ENCODE data around the gene PLN. TPM values are rescaled to one million over a fixed set of nuclear protein-coding genes. Genes with fewer than 3 reads are reported as not detected.

PLN gene
- total RNA-seq: 100 to 1,000 TPM; 234 to 277 TPM
- long read RNA-seq, donor 1, transcript PLN-201 (2 exons, 2,001 nt): major isoform, 70 of 85 reads
- long read RNA-seq, donor 1, partial matches to known transcripts: 0 of 85 reads
- long read RNA-seq, donor 1, other reads (novel, unspliced or antisense): 15 of 85 reads
- long read RNA-seq, donor 2, transcript PLN-201 (2 exons, 2,001 nt): major isoform, 406 of 430 reads
- long read RNA-seq, donor 2, partial matches to known transcripts: 10 of 430 reads
- long read RNA-seq, donor 2, other reads (novel, unspliced or antisense): 14 of 430 reads

DNA sequence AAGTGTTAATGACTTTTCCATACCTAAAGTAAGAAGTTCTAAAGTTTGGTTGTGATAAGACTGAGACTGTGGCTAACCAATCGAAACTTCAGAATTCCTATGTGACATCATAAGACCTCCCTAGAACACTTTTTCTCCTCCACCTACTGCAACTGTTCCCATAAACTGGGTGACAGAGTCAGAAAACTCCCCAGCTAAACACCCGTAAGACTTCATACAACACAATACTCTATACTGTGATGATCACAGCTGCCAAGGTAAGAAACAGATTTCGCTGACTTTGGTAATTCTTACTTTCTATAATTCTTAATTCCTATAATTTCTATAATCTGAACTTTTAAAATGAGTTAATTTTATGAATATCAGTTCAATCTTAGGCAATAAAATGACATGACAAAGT is at the start of gene PLN:
TSS of gene PLN (plus strand) at position 161 of the 400 bp plus-strand sequence. CDS start 10,626 bp downstream, outside the sequence.
- intact Hi-C loops (cut with DNase I): no loop called here
- no peak for DNase-seq (ENCODE audit: low spot score)

DNA sequence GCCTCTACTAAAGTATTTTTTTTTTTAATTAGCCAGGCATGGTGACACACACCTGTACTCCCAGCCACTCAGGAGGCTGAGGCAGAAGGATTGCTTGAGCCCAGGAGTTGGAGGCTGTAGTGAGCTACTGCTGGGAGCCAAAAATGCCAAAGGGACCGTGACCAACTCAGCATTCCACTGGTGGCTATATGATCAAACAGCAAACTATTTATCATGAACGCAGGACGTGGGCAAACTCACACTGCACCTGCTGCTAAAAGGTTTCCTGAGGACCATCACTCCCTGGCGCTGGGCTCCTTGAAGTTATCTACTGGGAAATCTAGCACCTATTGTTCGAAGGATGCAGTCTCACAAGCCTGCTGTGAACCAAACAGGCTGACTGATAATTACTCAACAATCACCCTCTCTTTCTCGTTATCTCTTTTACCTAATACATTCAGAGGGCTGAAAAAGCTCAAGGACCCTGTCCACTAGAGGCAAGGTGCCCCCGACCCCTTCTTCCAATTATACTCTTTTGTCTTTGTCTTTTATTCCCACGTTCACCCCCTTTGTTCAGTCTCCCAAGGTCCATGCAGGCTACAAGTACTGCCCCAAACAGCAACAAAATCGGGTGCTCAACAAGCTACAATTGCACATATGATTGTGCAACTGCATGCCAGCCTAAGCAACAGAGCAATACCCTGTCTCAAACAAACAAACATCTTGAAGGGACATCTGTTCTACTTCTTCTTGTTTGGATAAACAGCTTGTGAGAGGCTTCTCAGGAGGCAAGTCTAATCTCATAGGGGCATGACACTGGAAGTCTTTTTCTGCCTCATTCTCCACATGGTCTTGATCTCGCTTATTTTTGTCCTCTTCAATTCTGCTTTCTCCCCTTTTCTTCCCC is 47.7 kb upstream of the PLN start:
- intact Hi-C loops (cut with DNase I): no loop called here
- no peak for DNase-seq (ENCODE audit: low spot score)

DNA sequence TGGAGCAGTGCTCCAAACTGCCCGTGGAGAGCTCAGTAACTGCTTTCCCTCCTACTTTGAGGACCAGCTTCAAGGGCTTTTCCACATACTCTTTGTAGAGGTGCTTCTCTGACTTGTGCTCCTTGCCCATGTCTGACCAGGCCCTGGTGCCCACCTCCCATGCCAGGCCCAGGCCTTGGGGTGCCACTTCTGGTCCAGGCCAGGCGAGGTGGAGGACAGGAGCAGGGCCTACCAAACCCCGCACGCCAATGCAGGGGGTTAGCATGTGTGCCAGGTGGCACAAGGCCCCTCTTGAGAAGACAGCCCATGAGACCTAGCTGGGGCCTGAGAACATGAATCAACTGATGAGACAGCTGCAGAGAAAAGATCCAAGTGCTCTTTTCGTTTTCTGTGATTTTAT is 47.0 kb upstream of the PLN start:
- intact Hi-C loops (cut with DNase I): no loop called here
- no peak for DNase-seq (ENCODE audit: low spot score)

DNA sequence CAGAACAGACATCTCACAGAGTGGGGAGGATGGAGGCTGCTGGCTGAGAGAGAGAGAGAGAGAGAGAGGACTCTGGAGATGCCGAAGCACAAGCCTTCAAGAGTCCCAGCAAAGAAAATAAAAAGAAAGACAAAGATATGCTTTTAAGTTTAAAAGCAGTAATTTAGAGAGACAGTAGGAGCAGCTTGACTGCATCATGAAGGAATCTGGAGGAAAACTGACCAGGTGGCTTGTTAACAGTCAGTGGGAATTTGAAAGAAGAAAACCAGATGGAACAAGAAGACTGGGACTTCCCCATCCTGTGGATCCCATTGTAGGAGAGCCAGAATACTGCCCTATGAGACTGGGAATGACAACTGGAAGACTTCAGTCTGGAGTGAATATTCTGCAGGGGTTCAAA is 46.3 kb upstream of the PLN start:
- DNase-seq (ENCODE audit: low spot score): no peak
- intact Hi-C loops (cut with DNase I): no loop called here

DNA sequence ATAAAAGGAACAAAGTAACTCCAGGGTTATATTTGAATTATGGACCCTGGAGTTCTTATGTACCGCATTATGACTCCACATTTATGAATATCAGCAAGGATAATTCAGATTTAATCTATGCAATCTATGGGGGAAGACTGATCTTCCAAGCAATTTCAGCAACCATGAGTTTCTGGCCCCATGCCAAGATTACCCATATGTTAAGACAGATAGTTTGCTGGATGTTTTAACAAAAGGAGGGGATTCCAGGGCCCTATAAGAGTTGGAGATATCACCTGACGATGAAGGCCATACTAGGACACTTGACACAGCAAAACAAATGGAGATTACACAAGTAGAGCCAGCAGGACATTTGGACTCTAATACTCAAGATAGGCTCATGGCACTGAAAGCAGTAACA is 45.9 kb upstream of the PLN start:
- intact Hi-C loops (cut with DNase I): no loop called here
- no peak for DNase-seq (ENCODE audit: low spot score)

DNA sequence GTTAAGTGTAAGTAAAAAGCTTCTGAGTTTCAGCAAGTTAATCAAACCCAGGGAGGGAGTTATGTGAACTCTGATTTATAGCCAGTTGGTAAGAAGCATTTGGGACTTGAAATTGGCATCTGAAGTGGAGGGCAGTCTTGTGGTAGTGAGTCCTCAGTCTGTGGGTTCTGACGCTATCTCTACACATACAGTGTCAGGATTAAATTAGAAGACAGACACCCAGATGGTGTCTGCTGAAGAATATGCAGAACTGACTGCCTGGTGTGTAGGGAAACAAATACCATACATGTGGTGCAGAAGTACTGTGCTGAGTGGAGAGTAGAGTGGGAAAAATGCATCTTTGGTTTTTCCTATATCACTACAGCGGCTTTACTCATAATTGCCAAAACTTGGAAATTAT is 43.5 kb upstream of the PLN start:
- intact Hi-C loops (cut with DNase I): no loop called here
- no peak for DNase-seq (ENCODE audit: low spot score)

DNA sequence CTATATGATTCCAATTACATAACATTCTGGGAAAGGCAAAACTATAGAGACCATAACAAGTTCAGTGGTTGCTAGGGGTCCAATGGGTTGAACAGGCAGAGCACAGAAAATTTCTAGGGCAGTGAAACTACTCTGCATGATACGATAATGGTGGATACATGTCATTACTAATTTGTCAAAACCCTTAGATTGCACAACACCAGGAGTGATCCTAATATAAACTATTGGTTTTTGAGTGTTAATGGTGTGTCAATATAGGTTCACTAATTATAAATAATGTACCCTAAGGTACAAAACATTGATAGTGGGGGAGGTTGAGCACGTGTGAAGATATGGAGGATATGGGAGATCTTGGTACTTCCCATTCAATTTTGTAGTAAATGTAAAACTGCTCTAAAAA is 42.4 kb upstream of the PLN start:
- no peak for DNase-seq (ENCODE audit: low spot score)
- intact Hi-C loops (cut with DNase I): no loop called here

DNA sequence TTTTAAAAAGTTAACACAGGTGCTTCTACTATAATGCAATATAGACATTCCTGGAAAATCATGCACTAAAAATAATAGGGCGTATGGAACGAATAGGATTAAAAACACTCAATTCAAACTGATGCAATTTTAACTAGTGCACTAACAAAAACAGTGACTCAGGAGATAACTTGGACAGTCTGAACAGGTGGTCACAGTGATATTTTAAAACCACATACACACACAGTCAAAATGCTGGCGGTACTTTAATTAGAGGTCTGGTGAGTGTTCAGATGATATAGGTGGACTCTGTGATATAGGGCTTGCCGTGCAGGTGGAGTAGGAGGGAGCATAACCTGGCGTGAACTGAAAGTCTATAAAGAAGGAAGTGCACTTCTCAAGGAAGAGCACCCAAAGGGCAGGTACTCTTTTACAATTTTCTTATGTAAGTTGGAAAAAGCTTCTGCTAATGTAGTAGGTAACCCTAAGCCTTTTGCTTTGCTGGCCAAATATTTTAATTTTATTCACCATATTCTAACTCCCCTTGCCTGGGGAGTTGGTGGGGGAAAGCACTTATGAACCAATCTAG is 41.9 kb upstream of the PLN start:
- intact Hi-C loops (cut with DNase I): no loop called here
- no peak for DNase-seq (ENCODE audit: low spot score)

DNA sequence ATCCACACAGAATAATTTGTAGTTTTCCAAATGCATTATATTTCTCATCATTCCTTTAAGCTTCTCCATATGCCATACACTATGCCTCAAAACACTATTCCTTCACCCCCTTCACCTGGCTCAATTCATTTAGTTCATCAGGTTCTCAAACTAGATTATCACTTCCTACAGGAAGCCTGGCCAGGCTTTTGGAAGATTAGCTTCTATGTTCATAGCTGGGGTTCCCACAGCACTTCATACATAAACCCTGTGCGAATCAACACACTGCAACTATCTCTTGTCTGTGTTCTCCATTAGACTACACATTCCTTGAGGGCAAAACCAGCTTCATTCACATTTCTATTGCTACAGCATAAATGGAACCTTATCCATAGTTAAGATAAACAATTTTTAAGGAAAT is 40.5 kb upstream of the PLN start:
- no peak for DNase-seq (ENCODE audit: low spot score)
- intact Hi-C loops (cut with DNase I): no loop called here

DNA sequence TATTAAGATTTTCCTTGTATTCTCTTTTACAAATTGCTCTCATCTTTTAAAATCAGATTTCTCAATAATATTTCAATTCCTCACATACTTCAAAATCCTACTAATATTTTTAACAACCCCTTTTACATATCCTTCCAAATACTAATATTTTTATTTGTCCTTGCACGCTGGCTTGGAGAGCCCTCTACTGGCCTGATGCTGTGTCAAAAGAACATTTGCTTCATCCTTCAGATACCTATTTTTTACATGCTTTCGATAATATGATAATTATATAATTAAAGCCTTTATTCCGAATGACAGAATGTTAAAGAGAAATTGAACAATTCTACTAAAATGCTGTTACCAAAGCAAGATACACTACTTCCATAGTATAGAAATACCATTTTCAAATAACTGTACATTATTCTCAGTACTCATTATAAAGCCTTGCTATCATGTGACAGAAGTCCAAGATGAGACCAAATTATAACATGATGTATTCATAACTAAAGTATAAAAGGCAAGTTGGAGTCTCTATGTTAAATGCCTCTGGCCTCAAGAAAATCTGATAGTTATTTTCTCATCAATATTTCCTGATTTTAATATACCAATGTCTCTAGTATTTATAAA is 39.0 kb upstream of the PLN start:
- no peak for DNase-seq (ENCODE audit: low spot score)
- intact Hi-C loops (cut with DNase I): no loop called here

DNA sequence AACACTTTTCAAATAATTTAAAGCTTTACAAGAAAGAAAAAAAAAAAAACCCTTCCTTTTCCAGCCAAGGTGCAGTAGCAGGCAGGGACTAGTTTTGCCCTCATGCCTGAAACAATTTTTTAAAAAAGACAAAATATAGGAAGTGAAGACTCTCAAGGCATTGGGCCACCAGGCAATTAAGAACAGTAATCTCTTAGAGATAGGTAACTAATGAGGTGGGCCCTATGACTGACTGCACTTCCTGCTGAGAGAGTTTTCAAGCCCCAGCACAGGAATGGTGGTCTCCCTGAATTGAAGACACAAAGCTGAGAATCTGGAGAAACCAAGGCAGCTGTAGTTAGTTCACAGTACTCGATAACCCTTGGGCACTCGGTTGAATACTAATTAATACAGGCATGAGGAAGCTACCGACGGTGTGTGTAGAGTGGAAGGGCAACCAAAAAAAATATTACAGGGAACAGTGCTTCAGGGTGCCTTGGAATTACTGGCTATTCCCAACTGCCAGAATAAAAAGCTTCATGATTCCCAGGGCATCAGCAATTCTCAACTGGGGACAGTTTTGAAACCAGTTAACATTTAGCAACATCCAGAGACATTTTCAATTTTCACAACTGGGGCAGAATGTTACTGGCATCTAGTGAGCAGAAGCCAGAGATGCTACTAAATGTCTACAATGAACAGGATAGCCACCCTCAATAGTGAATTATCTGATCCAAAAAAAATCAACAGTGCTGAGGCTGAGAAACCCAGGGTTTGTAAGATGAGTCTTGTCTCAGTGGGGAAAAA is 36.0 kb upstream of the PLN start:
- intact Hi-C loops (cut with DNase I): loop anchor here (5.0 to 10.0 kb wide), 2 partner anchors 227 to 230 kb away; no protein-coding TSS in a partner anchor
- DNase-seq (ENCODE audit: low spot score): no peak

DNA sequence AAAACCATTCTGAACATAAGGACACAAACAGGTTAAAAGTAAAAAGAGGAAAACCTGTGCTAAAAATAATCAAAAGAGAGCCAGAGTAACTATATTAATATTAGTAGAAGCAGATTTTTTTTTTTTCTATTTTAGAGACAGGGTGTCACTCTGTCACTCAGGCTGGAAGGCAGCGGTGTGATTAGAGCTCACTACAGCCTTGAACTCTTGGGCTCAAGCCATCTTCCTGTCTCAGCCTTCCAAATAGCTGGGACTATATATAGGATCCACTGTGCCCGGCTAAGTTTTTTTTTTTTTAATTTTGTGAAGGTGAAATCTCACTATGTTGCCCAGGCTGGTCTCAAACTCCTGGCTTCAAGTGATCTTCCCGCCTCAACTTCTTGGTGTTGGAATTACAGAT is 33.4 kb upstream of the PLN start:
- no peak for DNase-seq (ENCODE audit: low spot score)
- intact Hi-C loops (cut with DNase I): loop anchor here (5.0 to 10.0 kb wide), 2 partner anchors 230 to 232 kb away; no protein-coding TSS in a partner anchor

DNA sequence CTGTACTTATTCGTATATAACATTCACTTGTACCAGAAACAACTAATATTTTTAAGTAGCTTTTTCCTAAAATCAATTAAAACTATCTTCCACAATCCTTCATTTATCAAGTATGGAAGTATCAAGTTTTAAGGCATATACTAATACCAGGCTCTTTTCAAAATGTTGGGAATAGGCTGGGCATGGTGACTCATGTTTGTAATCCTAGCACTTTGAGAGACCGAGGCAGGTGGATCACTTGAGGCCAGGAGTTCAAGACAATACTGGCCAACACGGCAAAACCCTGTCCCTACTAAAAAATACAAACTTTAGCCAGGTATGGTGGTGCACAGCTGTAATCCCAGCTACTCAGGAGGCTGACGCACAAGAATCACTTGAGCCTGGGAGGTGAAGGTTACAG is 25.7 kb upstream of the PLN start:
- intact Hi-C loops (cut with DNase I): no loop called here
- DNase-seq (ENCODE audit: low spot score): no peak

DNA sequence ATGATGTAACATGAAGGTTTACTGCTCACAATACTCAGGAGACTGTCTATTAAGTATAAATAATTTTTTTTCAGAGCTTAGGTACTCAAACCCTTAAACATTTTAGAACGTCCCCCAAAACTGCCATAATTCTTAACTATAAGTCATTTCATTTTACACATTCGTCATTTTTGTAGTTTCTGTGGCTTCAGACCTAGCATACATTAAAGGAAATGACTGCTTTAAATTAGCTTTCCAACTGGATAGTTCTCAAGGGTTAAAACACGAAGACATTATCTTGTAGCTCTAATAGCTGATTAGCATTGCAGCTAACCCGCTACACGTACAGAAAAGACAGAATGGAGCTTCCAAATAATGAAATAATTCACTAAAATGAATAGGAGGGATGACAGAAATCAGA is 24.9 kb upstream of the PLN start:
- intact Hi-C loops (cut with DNase I): no loop called here
- no peak for DNase-seq (ENCODE audit: low spot score)

DNA sequence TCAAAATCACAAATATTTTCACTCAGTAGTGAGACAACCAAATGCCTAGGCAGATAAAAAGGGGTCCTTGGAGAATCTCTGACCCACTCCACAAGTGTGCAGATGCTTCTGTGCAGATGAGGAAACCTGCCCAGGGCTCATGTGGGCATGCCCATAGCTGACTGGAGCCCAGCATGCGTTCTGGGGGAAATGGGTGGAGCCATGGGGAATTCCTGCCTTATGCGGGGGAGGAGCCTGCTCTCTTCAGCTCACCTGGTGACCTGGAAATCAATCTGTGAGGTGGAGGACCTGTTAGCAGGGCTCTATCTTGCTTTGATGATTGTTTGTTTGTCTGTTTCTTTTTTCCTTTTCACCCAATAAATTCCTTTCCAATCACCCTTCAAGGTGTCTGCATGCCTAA is 23.4 kb upstream of the PLN start:
- intact Hi-C loops (cut with DNase I): no loop called here
- no peak for DNase-seq (ENCODE audit: low spot score)

DNA sequence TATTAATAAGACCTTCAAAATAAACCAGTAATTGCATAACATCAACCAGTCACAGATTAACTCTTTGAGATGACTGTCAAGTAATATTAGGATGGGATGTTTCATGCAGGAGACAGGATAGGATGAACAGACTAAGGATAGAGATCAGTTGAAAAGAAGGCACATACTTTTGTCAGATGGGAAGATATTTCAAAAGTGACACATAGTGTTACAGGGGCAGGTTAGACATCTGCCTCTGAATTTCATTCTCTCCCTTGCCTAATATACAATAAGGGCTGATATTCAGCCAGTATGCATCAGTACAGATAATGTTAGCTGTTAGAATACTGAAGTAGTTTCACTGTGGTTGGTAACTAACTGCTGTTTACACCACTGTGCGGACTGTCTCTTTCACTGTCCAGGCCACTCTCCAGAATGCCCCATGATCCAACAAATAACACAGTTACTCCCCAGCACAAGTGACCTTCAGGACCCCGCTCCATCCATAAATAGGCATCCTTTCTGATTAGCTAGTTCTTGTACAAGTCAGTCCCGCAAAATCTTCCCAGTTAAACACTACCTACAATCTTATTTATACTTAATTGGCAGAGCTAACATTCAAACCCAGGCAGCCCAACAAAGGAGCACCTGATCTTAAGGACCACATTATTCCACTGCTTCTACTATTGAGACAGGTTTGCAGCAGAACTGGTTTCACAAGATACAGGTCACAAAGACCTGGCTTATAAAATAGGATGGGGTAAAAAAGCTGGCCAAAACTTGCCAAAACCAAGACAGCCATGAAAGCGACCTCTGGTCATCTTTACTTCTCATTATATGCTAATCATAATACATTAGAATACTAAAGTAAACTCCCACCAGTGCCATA is 21.9 kb upstream of the PLN start:
- intact Hi-C loops (cut with DNase I): no loop called here
- DNase-seq (ENCODE audit: low spot score): no peak

DNA sequence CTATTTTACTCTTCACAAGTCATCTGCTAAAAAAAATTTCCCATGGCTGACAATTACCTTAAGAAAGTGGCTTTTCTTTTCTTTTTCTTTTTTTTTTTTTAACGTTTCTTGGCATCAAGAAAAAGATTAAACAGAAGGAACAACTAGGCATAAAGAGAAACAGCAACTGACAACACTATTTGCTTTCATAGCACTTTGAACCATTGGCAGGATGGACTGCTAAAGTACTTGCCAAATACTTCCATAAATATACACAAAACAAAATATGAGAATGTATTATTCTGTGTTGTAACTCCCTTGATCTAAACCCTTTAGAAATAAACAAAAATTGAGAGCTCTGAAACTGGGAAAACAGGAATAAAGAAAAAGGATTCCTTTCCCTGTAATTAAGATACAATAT is 20.0 kb upstream of the PLN start:
- intact Hi-C loops (cut with DNase I): no loop called here

DNA sequence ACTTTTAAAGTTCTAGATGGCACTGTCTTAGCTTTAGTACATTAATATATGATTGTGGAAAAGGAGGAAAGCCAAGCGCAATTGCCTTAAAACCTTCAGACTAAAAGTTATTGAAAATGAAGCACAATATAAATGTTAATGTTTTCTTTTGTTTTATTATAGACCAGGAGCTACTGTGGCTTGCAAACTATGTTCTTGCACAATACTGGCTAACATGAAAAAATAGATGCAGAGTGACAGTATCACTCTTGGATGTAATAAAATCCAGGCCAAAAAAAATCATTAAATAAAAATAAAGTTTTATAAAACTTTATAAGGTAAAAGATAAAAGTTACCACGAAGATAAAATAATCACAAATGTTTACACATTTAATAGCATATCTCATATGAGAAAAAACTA is 18.3 kb upstream of the PLN start:
- intact Hi-C loops (cut with DNase I): no loop called here
- no peak for DNase-seq (ENCODE audit: low spot score)

More for the DNA sequence above, 20.0 kb upstream of the PLN start:
- DNase-seq (ENCODE audit: low spot score): no peak

Data from posterior vena cava (tissue), 2 donors.